PC-3 (cell line): ENCODE data around the gene ZNF746. TPM values are rescaled to one million over a fixed set of nuclear protein-coding genes. Genes with fewer than 3 reads are reported as not detected.

ENCODE experiments used
- ATAC-seq: fragments of 200-7000 bp; cut with Tn5 transposase; 2 replicates; pipeline ENCODE4 v1.9.1; 2020; ENCODE audit warnings: mild to moderate bottlenecking, moderate library complexity
- BruUV-seq: library from RNA; stranded (reverse); fragments of 400-500 nt; replicated peaks from 2 replicates; lab custom pipeline; 2021; lab: Mats Ljungman, UMichigan
- CTCF ChIA-PET: fragments of 300-600 bp; sonication (Branson Sonifier 250); formaldehyde crosslinking; loops from one replicate; lab custom pipeline; 2022; ENCODE audit warnings: antibody characterized with exemption; lab: Charles Lee
- POLR2A ChIA-PET: fragments of 300-600 bp; sonication (Branson Sonifier 250); formaldehyde crosslinking; loops from one replicate; lab custom pipeline; 2022; ENCODE audit warnings: antibody characterized with exemption; ENCODE audit not compliant: unreplicated experiment; lab: Charles Lee
- DNase-seq: peaks from one replicate; pipeline ENCODE4 v3.0.0-alpha.2; 2015
- H2AFZ ChIP-seq: fragments of 300-600 bp; sonication (generic); 2 replicates; pipeline ENCODE4 v1.6.0; 2016; ENCODE audit warnings: antibody characterized with exemption, low read length
- H3F3A ChIP-seq: fragments of 300-600 bp; sonication (generic); one replicate; pipeline ENCODE4 v1.6.0; 2017; ENCODE audit warnings: antibody characterized with exemption, low read length, control low read depth, mild to moderate bottlenecking; ENCODE audit not compliant: unreplicated experiment
- H3K27ac ChIP-seq: fragments of 300-600 bp; sonication (generic); 2 replicates; pipeline ENCODE4 v1.5.1; 2016; ENCODE audit warnings: mild to moderate bottlenecking, low read length
- H3K27me3 ChIP-seq: fragments of 300-600 bp; sonication (generic); 2 replicates; pipeline ENCODE4 v1.6.1; 2016; ENCODE audit warnings: low read length, mixed read lengths
- H3K36me3 ChIP-seq: fragments of 300-600 bp; sonication (generic); 2 replicates; pipeline ENCODE4 v1.6.1; 2016; ENCODE audit warnings: low read depth, mixed run types, low read length, mixed read lengths
- H3K4me1 ChIP-seq: fragments of 300-600 bp; sonication (generic); 2 replicates; pipeline ENCODE4 v1.5.1; 2016; ENCODE audit warnings: low read length; ENCODE audit not compliant: insufficient read depth
- H3K4me2 ChIP-seq: fragments of 300-600 bp; sonication (generic); 2 replicates; pipeline ENCODE4 v1.6.0; 2016; ENCODE audit warnings: low read length
- H3K4me3 ChIP-seq: fragments of 300-600 bp; sonication (generic); 2 replicates; pipeline ENCODE4 v1.5.1; 2016; ENCODE audit warnings: mild to moderate bottlenecking, low read length, mixed read lengths
- H3K79me2 ChIP-seq: fragments of 300-600 bp; sonication (generic); 2 replicates; pipeline ENCODE4 v1.6.1; 2017; ENCODE audit warnings: low read length, mixed read lengths
- H3K9ac ChIP-seq: fragments of 300-600 bp; sonication (generic); 2 replicates; pipeline ENCODE4 v1.6.0; 2016; ENCODE audit warnings: mild to moderate bottlenecking, low read length
- H3K9me2 ChIP-seq: fragments of 300-600 bp; sonication (generic); replicated peaks from 2 replicates; pipeline ENCODE4 v1.6.1; 2016; ENCODE audit warnings: mixed run types, low read length, mixed read lengths
- H3K9me3 ChIP-seq: fragments of 300-600 bp; sonication (generic); 2 replicates; pipeline ENCODE4 v1.6.1; 2016; ENCODE audit warnings: low read length, mixed read lengths
- H4K20me1 ChIP-seq: fragments of 300-600 bp; sonication (generic); 2 replicates; pipeline ENCODE4 v1.6.1; 2016; ENCODE audit warnings: low read length, mixed read lengths
- EZH2 ChIP-seq: fragments of 300-600 bp; sonication (generic); IDR thresholded peaks from one replicate; pipeline ENCODE4 v1.6.1; 2017; ENCODE audit warnings: antibody characterized with exemption, mild to moderate bottlenecking, low read length; ENCODE audit not compliant: unreplicated experiment
- EZH2phosphoT487 ChIP-seq: fragments of 300-600 bp; sonication (generic); IDR thresholded peaks from 2 replicates; pipeline ENCODE4 v1.6.1; 2018; ENCODE audit warnings: mild to moderate bottlenecking, antibody characterized with exemption, low read length, borderline replicate concordance
- intact Hi-C: fragments of 100-400 bp; cut with micrococcal nuclease; formaldehyde crosslinking; loops from 2 replicates; pipeline ENCODE4 v1.9.0; 2023
- total RNA-seq: library from RNA; depleted of rRNA; stranded (reverse); fragments of >200 nt; gene quantifications from 2 replicates; pipeline ENCODE4 v1.2.3, GENCODE V29; 2014
- TF ChIP-seq, protein P1 (sequence below): fragments of 300-600 bp; sonication (generic); conservative IDR thresholded peaks from 2 replicates; pipeline ENCODE4 v1.5.1; 2017; ENCODE audit warnings: antibody characterized with exemption, low read depth, mild to moderate bottlenecking, low read length

Gene ZNF746
- total RNA-seq, 1 experiment from 2014 or later = 19.6 TPM

DNA sequence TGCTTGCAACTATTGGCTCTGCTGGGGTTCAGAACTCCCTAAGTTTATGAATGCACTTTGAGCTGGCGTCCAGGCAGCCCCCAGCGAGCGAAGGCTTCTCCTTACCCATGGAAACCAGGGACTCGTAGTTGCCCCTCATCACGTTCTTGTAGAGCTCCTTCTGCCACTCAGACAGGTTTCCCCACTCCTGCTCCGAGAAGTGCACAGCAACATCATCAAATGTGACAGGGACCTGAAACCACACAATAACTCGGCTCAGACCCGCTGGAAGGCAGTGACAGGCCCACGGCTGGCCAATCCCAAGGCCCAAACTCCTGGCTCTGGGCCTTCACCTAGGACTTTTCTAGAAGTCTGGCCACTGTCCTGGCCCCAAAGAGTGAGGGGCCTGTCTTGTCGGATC is 43.6 kb downstream of the ZNF746 start:
- H3K4me2 ChIP-seq = no peak overlapping the region
- H4K20me1 ChIP-seq = no peaks in the 10 kb centered on the region
- ATAC-seq (no peak), DNase-seq (no peak)
- TF ChIP-seq EZH2phosphoT487 (no peak), EZH2 (no peak)
- TF ChIP-seq, protein P1, sequence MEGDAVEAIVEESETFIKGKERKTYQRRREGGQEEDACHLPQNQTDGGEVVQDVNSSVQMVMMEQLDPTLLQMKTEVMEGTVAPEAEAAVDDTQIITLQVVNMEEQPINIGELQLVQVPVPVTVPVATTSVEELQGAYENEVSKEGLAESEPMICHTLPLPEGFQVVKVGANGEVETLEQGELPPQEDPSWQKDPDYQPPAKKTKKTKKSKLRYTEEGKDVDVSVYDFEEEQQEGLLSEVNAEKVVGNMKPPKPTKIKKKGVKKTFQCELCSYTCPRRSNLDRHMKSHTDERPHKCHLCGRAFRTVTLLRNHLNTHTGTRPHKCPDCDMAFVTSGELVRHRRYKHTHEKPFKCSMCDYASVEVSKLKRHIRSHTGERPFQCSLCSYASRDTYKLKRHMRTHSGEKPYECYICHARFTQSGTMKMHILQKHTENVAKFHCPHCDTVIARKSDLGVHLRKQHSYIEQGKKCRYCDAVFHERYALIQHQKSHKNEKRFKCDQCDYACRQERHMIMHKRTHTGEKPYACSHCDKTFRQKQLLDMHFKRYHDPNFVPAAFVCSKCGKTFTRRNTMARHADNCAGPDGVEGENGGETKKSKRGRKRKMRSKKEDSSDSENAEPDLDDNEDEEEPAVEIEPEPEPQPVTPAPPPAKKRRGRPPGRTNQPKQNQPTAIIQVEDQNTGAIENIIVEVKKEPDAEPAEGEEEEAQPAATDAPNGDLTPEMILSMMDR = no peak
- H3K9me3 ChIP-seq = no peaks in the 10 kb centered on the region
- H3K4me3 ChIP-seq = no peak overlapping the region
- POLR2A ChIA-PET = no interaction called here
- H3K9ac ChIP-seq = no peak overlapping the region
- no peaks in the 10 kb centered on the region for H3K27me3 ChIP-seq
- peaks cover 20% of the 10 kb centered on the region for H3K36me3 ChIP-seq
- H3K9me2 ChIP-seq = no peaks in the 10 kb centered on the region
- H2AFZ ChIP-seq = no peak overlapping the region
- H3K27ac ChIP-seq = no peak overlapping the region
- no TSS peak for BruUV-seq
- CTCF ChIA-PET = no interaction called here
- intact Hi-C loops = no loop called here
- peaks cover 24% of the 10 kb centered on the region for H3K79me2 ChIP-seq
- H3K4me1 ChIP-seq = peaks cover 11% of the 10 kb centered on the region; the same call in 1 of the 2 replicates
- H3F3A ChIP-seq = no peaks in the 10 kb centered on the region

DNA sequence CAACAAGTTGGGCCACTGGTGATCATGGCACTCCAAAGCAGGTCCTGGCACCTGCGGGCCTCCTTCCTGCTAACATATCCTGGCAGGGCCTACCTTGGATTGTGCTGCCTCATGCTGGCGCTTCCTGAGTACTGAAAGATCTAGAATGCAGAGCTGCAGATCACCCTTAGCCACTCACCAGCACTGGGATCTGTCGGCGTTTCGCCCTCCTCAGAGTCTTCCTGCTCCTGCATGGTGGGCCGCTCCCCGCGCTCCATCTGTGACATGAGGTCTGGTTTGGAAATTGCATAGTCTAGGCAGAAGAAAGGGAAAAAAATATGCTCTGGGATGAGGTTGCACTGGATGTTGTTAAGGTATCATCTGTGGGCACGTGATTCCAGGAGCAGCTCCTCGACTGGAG is 46.8 kb downstream of the ZNF746 start:
- peaks cover 20% of the 10 kb centered on the region for H3K36me3 ChIP-seq
- no peaks in the 10 kb centered on the region for H4K20me1 ChIP-seq
- no peaks in the 10 kb centered on the region for H3K9me2 ChIP-seq
- ATAC-seq = no peak
- ChIA-PET CTCF (no interaction called here), POLR2A (no interaction called here)
- H2AFZ ChIP-seq = no peak overlapping the region
- TF ChIP-seq, protein P1 = no peak
- TF ChIP-seq EZH2phosphoT487 (no peak), EZH2 (no peak)
- no TSS peak for BruUV-seq
- no peak overlapping the region for H3K4me3 ChIP-seq
- H3K9ac ChIP-seq = no peak overlapping the region
- no peak overlapping the region for H3K4me2 ChIP-seq
- H3K4me1 ChIP-seq = no peaks in the 10 kb centered on the region
- no peaks in the 10 kb centered on the region for H3K27me3 ChIP-seq
- intact Hi-C loops = no loop called here
- no peaks in the 10 kb centered on the region for H3F3A ChIP-seq
- H3K9me3 ChIP-seq = no peaks in the 10 kb centered on the region
- no peaks in the 10 kb centered on the region for H3K79me2 ChIP-seq
- DNase-seq = no peak
- H3K27ac ChIP-seq = no peak overlapping the region

DNA sequence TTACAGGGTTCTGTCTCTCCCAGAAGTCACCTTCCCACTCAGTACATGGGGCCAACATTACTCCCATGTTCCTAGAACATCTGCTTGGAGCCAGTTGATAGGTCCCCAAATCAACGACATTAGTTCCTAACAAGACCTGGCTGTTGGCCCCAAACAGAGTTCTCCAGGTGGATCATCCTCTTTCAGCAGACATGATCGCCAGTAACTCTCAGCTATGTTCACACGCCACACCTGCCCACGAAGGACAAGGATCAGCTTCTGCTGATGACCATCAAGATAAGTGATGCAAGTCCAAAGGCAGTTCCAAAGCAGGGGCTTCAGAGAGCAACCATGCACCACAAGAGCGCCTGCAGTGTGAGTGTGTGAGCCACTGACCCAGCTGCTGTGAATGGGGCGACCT is 47.7 kb downstream of the ZNF746 start:
- ATAC-seq (no peak), DNase-seq (no peak)
- Histone ChIP-seq H4K20me1 (no peaks in the 10 kb centered on the region), H3K9me2 (no peaks in the 10 kb centered on the region), H3K4me1 (no peaks in the 10 kb centered on the region), H3F3A (no peaks in the 10 kb centered on the region), H3K36me3 (peaks cover 23% of the 10 kb centered on the region), H3K9me3 (no peaks in the 10 kb centered on the region), H3K27ac (no peak overlapping the region), H3K4me3 (no peak overlapping the region), H3K9ac (no peak overlapping the region), H3K4me2 (no peak overlapping the region), H3K27me3 (no peaks in the 10 kb centered on the region), H3K79me2 (no peaks in the 10 kb centered on the region), H2AFZ (no peak overlapping the region)
- ChIA-PET POLR2A (no interaction called here), CTCF (no interaction called here)
- intact Hi-C loops = no loop called here
- no peak for TF ChIP-seq EZH2
- no TSS peak for BruUV-seq
